Measurements from ENCODE around the gene CA7.

The CA7 gene

GRCh38 chr16:66899310-66899944 is 55.2 kb downstream of the CA7 start:
- no peak for DNase-seq

- DNase-seq = peak; percentile 51
These were observed 55.9 kb downstream of the CA7 start for GRCh38 chr16:66899945-66900710.

- no peak for DNase-seq
These were observed 56.7 kb downstream of the CA7 start for GRCh38 chr16:66900721-66901441.

- no peak for DNase-seq
These were observed 57.4 kb downstream of the CA7 start for GRCh38 chr16:66901626-66902025.

- DNase-seq = no peak
These were observed 58.7 kb downstream of the CA7 start for GRCh38 chr16:66902648-66903543.

All from DMS79 (cell line).